Tibial nerve (tissue), 4 donors: Measurements from ENCODE around the gene KRTAP2-3. TPM values are rescaled to one million over a fixed set of nuclear protein-coding genes. Genes with fewer than 3 reads are reported as not detected.

Experiments
- DNase-seq, 2 donors: peaks; one replicate each; pipeline ENCODE4 v3.0.0-alpha.2; 2019; ENCODE audit warnings: low spot score in 2 of 2
- H3K27ac ChIP-seq, 4 donors: fragments of 200-600 bp; sonication (generic) in 3 of 4; one replicate each; pipeline ENCODE4 v1.5.1; 2017 to 2019; ENCODE audit warnings: mild to moderate bottlenecking in 1 of 4
- H3K27me3 ChIP-seq, 2 donors: fragments of 200-600 bp; sonication (generic) in 1 of 2; one replicate each; pipeline versions ENCODE4 v1.5.1 to v1.6.0; 2017 to 2019
- H3K36me3 ChIP-seq, 3 donors: fragments of 200-600 bp; sonication (generic); one replicate each; pipeline ENCODE4 v1.5.1; 2018 to 2019
- H3K4me1 ChIP-seq, 4 donors: fragments of 200-600 bp; sonication (generic) in 3 of 4; one replicate each; pipeline ENCODE4 v1.5.1; 2017 to 2019
- H3K4me3 ChIP-seq, 4 donors: fragments of 200-600 bp; sonication (generic) in 3 of 4; one replicate each; pipeline ENCODE4 v1.5.1; 2017 to 2019; ENCODE audit warnings: mild to moderate bottlenecking in 1 of 4, moderate library complexity in 1 of 4
- H3K9me3 ChIP-seq, 4 donors: fragments of 200-600 bp; sonication (generic) in 3 of 4; one replicate each; pipeline ENCODE4 v1.5.1; 2017 to 2019
- CTCF ChIP-seq, 5 experiments: fragments of 200-600 bp in 3 of 5; fragments of 450-650 bp in 2 of 5; sonication (generic) in 3 of 5; IDR thresholded peaks; one replicate each; pipeline ENCODE4 v1.5.1; 2016 to 2019; ENCODE audit warnings: antibody characterized with exemption in 5 of 5, mild to moderate bottlenecking in 3 of 5, moderate library complexity in 2 of 5
- EP300 ChIP-seq, 2 donors: sonication (generic); formaldehyde crosslinking; IDR thresholded peaks; one replicate each; pipeline ENCODE4 v1.6.1; 2017; ENCODE audit warnings: antibody characterized with exemption in 2 of 2, mild to moderate bottlenecking in 1 of 2
- POLR2A ChIP-seq, 2 donors: fragments of 450-650 bp; IDR thresholded peaks; one replicate each; pipeline ENCODE4 v1.6.1; 2017; ENCODE audit warnings: antibody characterized with exemption in 2 of 2, mild to moderate bottlenecking in 2 of 2, moderate library complexity in 2 of 2
- WGBS, 2 donors: methylation state at CpG; one replicate each; pipeline ENCODE4 v1.1.5; 2018; 5-methylcytosine and 5-hydroxymethylcytosine counted together
- total RNA-seq, 4 donors: library from RNA; depleted of rRNA; stranded (reverse); fragments of >200 nt; gene quantifications; one replicate each; pipeline ENCODE4 v1.1.0, GENCODE V29; 2016

KRTAP2-3 gene
- total RNA-seq, 4 donors from 2014 or later: not detected

- H3K36me3 ChIP-seq: no peaks in the 10 kb centered on the region
- H3K4me1 ChIP-seq: no peaks in the 10 kb centered on the region
- H3K27ac ChIP-seq: no peak overlapping the region
- H3K9me3 ChIP-seq: no peaks in the 10 kb centered on the region
- no peak overlapping the region for H3K4me3 ChIP-seq
- no peaks in the 10 kb centered on the region for H3K27me3 ChIP-seq
- DNase-seq: no peak
- TF ChIP-seq EP300 (IDR thresholded peaks at IDR 0.05) (no peak), POLR2A (IDR thresholded peaks at IDR 0.05) (no peak), CTCF (IDR thresholded peaks at IDR 0.05) (no peak)
- WGBS, 2 donors: 46 to 52% methylated on average over 4 of the region's 4 CpGs
Measured at GRCh38 chr17:41009301-41009760, 50.6 kb downstream of the KRTAP2-3 start.

Other genes with a start within 250 kb of the KRTAP2-3 start
- gene KRT10, start 237.5 kb downstream of the KRTAP2-3 start, total RNA-seq: 10 to 100 TPM in 3 of 4 donors, 1 to 10 TPM in 1; 8.0 to 13.4 (median 11.3) TPM
- gene KRT12, start 192.9 kb downstream of the KRTAP2-3 start, total RNA-seq: not detected
- gene KRT20, start 174.9 kb downstream of the KRTAP2-3 start, total RNA-seq: not detected
- not detected for gene KRT23, start 122.5 kb downstream of the KRTAP2-3 start, total RNA-seq
- gene KRT39, start 93.2 kb downstream of the KRTAP2-3 start, total RNA-seq: not detected
- not detected for gene KRT40, start 75.8 kb downstream of the KRTAP2-3 start, total RNA-seq
- gene KRTAP3-3, start 66.0 kb downstream of the KRTAP2-3 start, total RNA-seq: not detected
- not detected for gene KRTAP3-2, start 60.2 kb downstream of the KRTAP2-3 start, total RNA-seq
- gene KRTAP3-1, start 51.0 kb downstream of the KRTAP2-3 start, total RNA-seq: not detected
- under 1 TPM in 1 of 4 donors, not detected in 3; 0.60 TPM for gene KRTAP1-5, start 32.9 kb downstream of the KRTAP2-3 start, total RNA-seq
- not detected for gene KRTAP1-4, start 29.9 kb downstream of the KRTAP2-3 start, total RNA-seq
- gene KRTAP1-3, start 25.2 kb downstream of the KRTAP2-3 start, total RNA-seq: not detected
- not detected for gene KRTAP1-1, start 18.7 kb downstream of the KRTAP2-3 start, total RNA-seq
- not detected for gene KRTAP2-1, start 12.8 kb downstream of the KRTAP2-3 start, total RNA-seq
- not detected for gene KRTAP2-2, start 4.9 kb downstream of the KRTAP2-3 start, total RNA-seq
- gene KRTAP2-4, start 5.8 kb upstream of the KRTAP2-3 start, total RNA-seq: not detected
- gene KRTAP4-7, start 24.0 kb upstream of the KRTAP2-3 start, total RNA-seq: not detected
- gene KRTAP4-8, start 38.0 kb upstream of the KRTAP2-3 start, total RNA-seq: not detected
- not detected for gene KRTAP4-16, start 42.1 kb upstream of the KRTAP2-3 start, total RNA-seq
- gene KRTAP4-9, start 45.3 kb upstream of the KRTAP2-3 start, total RNA-seq: not detected
- gene KRTAP4-11, start 58.3 kb upstream of the KRTAP2-3 start, total RNA-seq: not detected
- not detected for gene KRTAP4-12, start 64.1 kb upstream of the KRTAP2-3 start, total RNA-seq
- gene KRTAP4-6, start 80.4 kb upstream of the KRTAP2-3 start, total RNA-seq: not detected
- gene KRTAP4-5, start 89.7 kb upstream of the KRTAP2-3 start, total RNA-seq: not detected
- not detected for gene KRTAP4-4, start 100.6 kb upstream of the KRTAP2-3 start, total RNA-seq
- gene KRTAP4-3, start 108.1 kb upstream of the KRTAP2-3 start, total RNA-seq: not detected
- gene KRTAP4-2, start 118.1 kb upstream of the KRTAP2-3 start, total RNA-seq: not detected
- gene KRTAP4-1, start 124.8 kb upstream of the KRTAP2-3 start, total RNA-seq: not detected
- gene KRTAP9-1, start 129.8 kb upstream of the KRTAP2-3 start, total RNA-seq: not detected
- not detected for gene KRTAP9-2, start 166.5 kb upstream of the KRTAP2-3 start, total RNA-seq
- gene KRTAP9-3, start 172.3 kb upstream of the KRTAP2-3 start, total RNA-seq: not detected
- gene KRTAP9-8, start 177.9 kb upstream of the KRTAP2-3 start, total RNA-seq: not detected
- not detected for gene KRTAP9-4, start 189.6 kb upstream of the KRTAP2-3 start, total RNA-seq
- not detected for gene KRTAP9-9, start 195.3 kb upstream of the KRTAP2-3 start, total RNA-seq
- not detected for gene KRTAP9-6, start 205.3 kb upstream of the KRTAP2-3 start, total RNA-seq
- gene KRTAP9-7, start 215.6 kb upstream of the KRTAP2-3 start, total RNA-seq: not detected
- gene KRTAP29-1, start 242.7 kb upstream of the KRTAP2-3 start, total RNA-seq: not detected
- not detected for gene KRTAP16-1, start 249.2 kb upstream of the KRTAP2-3 start, total RNA-seq